Measurements from ENCODE around the gene SMURF2.
"Not testable (repeated sequence)": the region's sequence is repeated elsewhere in the genome, so short reads cannot be mapped to it uniquely, and the experiment has no call there.

The SMURF2 gene

DNA sequence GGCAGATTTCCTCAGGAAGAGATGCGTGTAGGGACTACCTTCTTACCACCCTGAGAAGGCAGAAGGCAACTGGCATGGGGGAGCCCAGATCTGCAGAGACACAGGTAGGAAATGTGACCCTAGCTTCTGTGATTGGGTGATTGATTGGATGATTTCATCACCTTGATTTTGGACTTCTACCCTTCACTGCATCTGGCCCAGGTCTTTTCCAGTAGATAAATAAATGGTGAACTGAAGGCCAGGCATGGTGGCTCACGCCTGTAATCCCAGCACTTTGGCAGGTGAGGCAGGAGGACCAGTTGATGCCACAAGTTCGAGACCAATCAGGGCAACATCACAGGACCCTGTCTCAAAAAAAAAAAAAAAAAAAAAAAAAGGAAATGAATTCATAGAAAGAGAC, 14.7 kb upstream of the SMURF2 start:
- no peak overlapping the region for H3K4me3 ChIP-seq (ENCODE audit: low read depth, low read length)
- in situ Hi-C loops (cut with HindIII; ENCODE audit: low sequenced_read_pairs), result no loop called here
- no peak for DNase-seq (ENCODE audit: low read depth, low spot score)
- TF ChIP-seq, protein P1, sequence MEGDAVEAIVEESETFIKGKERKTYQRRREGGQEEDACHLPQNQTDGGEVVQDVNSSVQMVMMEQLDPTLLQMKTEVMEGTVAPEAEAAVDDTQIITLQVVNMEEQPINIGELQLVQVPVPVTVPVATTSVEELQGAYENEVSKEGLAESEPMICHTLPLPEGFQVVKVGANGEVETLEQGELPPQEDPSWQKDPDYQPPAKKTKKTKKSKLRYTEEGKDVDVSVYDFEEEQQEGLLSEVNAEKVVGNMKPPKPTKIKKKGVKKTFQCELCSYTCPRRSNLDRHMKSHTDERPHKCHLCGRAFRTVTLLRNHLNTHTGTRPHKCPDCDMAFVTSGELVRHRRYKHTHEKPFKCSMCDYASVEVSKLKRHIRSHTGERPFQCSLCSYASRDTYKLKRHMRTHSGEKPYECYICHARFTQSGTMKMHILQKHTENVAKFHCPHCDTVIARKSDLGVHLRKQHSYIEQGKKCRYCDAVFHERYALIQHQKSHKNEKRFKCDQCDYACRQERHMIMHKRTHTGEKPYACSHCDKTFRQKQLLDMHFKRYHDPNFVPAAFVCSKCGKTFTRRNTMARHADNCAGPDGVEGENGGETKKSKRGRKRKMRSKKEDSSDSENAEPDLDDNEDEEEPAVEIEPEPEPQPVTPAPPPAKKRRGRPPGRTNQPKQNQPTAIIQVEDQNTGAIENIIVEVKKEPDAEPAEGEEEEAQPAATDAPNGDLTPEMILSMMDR (IDR thresholded peaks at IDR 0.05; ENCODE audit: low read depth, low read length), result no peak

DNA sequence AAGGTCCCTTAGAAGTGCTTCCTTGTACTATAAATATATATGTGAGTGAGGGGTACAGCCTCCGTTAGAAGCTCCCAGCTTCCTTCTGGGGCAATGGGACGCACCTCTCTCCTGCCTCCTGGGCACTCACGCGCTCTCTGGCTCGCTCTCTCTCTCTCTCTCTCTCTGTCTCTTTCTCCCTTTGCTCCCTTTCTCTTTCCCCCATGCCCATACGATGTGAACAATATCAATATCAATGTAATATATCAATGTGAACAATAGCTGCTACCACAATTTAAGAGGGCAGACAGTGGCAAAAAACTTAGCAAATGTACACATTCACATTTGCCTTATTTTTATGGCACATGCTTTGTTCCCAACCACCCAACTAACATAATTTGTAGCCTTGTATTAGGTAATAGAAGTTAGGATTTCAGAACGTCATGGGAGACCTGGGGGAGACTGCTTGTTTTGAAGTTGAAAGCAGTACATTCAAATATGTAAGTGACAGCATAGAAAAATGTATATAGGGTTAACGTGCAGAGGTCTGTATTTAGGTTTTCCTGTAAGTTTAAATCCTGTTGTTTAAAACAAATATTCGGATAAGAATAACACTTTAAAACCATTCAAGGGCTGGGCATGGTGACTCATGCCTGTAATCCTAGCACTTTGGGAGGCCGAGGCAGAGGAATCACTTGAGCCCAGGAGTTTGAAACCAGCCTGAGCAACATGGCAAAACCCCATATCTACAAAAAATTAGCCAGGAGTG, 8.9 kb upstream of the SMURF2 start:
- DNase-seq (ENCODE audit: low read depth, low spot score); in situ Hi-C loops (cut with HindIII; ENCODE audit: low sequenced_read_pairs); H3K4me3 ChIP-seq (ENCODE audit: low read depth, low read length): not testable (repeated sequence)

DNA sequence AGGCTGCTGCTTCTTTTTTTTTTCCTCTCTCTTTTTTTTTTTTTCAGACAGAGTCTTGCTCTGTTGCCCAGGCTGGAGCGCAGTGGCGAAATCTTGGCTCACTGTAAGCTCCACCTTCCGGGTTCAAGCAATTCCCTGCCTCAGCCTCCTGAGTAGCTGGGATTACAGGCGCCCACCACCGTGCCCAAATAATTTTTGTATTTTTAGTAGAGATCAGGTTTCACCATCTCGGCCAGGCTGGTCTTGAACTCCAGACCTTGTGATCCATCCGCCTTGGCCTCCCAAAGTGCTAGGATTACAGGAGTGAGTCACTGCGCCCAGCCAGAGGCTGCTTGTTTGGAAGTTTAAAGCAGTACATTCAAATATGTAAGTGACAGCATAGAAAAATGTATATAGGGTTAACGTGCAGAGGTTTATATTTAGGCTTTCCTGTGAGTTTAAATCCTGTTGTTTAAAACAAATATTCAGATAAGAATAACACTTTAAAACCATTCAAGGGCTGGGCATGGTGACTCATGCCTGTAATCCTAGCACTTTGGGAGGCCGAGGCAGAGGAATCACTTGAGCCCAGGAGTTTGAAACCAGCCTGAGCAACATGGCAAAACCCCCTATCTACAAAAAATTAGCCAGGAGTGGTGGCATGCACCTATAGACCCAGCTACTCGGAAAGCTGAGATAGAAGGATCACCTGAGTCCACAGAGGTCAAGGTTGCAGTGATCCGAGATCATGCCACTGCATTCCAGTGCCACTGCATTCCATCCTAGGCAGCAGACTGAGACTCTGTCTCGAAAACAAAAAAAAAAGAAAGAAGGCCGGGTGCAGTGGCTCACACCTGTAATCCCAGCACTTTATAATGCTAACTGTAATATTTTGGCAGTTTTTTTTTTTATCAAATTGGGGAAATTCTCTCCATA, 6.0 kb upstream of the SMURF2 start:
- DNase-seq (ENCODE audit: low read depth, low spot score), result peak; percentile 65
- H3K4me3 ChIP-seq (ENCODE audit: low read depth, low read length); in situ Hi-C loops (cut with HindIII; ENCODE audit: low sequenced_read_pairs): not testable (repeated sequence)

DNA sequence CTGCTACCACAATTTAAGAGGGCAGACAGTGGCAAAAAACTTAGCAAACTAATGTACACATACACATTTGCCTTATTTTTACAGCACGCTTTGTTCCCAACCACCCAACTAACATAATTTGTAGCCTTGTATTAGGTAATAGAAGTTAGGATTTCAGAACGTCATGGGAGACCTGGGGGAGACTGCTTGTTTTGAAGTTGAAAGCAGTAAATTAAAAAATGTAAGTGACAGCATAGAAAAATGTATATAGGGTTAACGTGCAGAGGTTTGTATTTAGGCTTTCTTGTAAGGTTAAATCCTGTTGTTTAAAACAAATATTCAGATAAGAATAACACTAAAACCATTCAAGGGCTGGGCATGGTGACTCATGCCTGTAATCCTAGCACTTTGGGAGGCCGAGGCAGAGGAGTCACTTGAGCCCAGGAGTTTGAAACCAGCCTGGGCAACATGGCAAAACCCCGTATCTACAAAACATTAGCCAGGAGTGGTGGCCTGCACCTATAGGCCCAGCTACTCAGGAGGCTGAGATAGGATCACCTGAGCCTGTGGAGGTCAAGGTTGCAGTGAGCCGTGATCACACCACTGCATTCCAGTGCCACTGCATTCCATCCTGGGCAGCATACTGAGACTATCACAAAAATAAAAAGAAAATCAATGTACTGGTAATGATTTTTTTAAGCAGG, 2.3 kb upstream of the SMURF2 start:
- H3K4me3 ChIP-seq (ENCODE audit: low read depth, low read length); DNase-seq (ENCODE audit: low read depth, low spot score); in situ Hi-C loops (cut with HindIII; ENCODE audit: low sequenced_read_pairs): not testable (repeated sequence)

DNA sequence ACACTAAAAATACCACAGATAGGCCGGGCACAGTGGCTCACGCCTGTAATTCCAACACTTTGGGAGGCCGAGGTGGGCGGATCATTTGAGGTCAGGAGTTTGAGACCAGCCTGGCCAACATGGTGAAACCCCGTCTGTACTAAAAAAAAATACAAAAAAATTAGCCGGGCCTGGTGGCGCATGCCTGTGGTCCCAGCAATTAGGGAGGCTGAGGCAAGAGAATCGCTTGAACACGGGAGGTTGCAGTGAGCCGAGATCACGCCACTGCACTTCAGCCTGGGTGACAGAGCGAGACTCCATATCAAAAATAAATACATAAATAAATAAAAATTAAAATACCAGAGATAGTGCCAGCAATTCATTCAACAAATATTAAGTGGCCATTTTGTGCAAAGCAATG, 1.7 kb upstream of the SMURF2 start:
- in situ Hi-C loops (cut with HindIII; ENCODE audit: low sequenced_read_pairs); H3K4me3 ChIP-seq (ENCODE audit: low read depth, low read length); DNase-seq (ENCODE audit: low read depth, low spot score): not testable (repeated sequence)

DNA sequence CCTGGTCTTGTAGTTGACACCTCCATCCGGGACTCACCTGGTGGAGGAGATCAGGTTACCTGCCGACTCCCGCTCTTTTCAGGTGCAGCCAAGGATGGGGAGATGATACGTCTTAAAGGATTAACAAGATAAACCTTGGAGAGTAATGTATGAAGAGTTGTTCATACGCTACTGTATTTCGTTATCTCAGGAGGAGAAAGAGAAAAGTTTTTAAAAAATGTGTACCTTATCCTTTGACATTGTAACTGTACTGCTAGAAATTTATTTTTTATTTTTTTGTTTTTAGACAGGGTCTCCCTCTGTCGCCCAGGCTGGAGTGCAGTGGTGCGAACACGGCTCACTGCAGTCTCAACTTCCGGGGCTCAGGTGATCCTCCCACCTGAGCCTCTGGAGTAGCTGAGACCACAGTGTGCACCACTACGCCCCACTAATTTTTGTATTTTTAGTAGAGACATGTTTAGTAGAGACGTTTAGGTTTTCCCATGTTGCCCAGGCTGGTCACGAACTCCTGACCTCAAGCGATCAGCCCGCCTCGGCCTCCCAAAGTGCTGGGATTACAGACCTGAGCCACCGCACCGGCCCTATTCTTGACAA, 764 bp upstream of the SMURF2 start:
- peak overlapping the region; percentile 77 for H3K4me3 ChIP-seq (ENCODE audit: low read depth, low read length)
- DNase-seq (ENCODE audit: low read depth, low spot score), result no peak
- in situ Hi-C loops (cut with HindIII; ENCODE audit: low sequenced_read_pairs), result no loop called here
- TF ChIP-seq, protein P1 (IDR thresholded peaks at IDR 0.05; ENCODE audit: low read depth, low read length), result no peak

DNA sequence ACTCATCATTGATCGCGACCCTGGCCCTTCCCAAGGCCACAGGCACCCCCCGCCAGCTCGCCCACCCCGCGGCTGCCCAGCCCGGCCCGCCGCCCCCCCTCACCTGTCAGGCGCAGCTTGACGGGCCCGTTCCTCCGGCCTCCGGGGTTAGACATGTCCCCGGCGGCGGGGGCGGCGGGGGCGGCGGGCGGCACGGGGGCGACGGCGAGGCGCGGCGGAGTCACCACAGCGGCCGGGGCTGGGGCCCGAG, 456 bp downstream of the SMURF2 start:
- peak overlapping the region; percentile 77 for H3K4me3 ChIP-seq (ENCODE audit: low read depth, low read length)
- in situ Hi-C loops (cut with HindIII; ENCODE audit: low sequenced_read_pairs), result no loop called here
- TF ChIP-seq, protein P1 (IDR thresholded peaks at IDR 0.05; ENCODE audit: low read depth, low read length), result no peak
- no peak for DNase-seq (ENCODE audit: low read depth, low spot score)

DNA sequence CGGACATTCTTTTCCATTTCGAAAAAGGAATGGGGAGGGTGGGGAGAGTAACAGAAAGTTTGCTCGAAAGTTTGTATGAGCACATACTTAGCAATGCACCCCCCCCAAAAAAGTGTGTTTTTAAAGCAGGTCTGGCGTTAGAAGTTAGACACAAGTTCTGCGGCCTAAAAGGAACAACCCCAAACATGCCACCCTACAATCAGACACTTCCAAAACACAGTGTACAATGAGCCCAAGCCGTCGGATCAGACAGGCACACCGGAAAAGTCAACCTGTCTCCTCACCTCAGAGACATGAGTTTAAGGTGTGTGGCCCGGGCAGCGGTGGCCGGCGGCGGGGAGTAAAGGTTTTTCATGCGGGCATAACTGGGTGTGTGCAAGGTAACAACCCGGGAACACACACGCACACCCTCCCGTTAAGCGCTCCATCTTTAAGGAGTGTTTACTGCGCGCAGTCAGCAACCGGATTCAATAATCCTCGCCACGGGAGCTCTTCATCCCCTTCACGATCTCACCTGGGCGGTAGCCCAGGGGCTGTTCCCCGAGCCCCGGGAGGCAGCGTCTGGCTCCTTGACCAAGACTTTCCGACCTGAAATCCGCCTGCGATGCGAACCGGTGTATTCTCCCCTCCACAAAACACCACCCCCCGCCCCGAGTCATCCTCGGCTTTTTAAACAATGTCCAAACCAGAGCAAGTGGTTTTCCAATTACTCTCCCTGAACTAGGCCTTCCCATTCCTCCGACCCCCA, 955 bp downstream of the SMURF2 start:
- H3K4me3 ChIP-seq (ENCODE audit: low read depth, low read length), result peak overlapping the region; percentile 77
- in situ Hi-C loops (cut with HindIII; ENCODE audit: low sequenced_read_pairs); DNase-seq (ENCODE audit: low read depth, low spot score): not testable (repeated sequence)

DNA sequence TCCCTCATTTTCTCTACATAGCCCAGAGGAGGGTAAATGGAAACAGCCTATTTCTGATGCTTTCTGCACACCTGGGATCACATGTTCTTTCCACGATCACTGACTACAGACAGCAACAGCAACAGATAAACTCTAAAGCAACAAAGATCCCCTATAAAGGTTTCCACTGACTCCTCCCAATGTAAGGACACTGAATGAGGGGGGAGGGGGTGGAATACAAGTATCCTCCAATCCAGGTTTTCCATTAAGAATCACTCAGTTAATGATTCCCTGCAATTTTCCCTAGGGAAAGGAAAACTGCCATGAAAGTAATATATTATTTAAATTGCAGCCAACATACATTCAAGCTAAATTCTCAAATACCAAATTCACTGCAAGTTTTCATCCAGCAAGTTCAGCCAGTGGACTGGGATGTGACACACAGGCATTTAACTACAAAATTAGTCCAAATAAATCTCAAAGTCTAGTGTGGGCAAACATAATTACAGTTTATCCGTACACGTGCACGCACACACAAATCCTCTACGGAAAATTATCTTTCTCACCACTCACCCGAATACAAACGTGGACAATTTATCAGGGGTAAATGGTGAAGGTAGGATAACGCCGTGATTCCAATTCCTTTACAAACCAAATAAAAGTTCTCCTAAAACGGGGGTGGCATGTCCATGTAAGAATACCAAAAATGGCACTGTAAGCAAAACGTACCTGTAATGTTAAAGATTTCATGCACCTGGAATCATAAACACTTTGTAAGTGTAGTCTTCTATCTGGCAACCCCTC, 1.7 kb downstream of the SMURF2 start:
- peak; percentile 46 for DNase-seq (ENCODE audit: low read depth, low spot score)
- peak overlapping the region; percentile 77 for H3K4me3 ChIP-seq (ENCODE audit: low read depth, low read length)
- in situ Hi-C loops (cut with HindIII; ENCODE audit: low sequenced_read_pairs), result not testable (repeated sequence)

All from astrocyte of the spinal cord (primary cell).